Mucosa of descending colon (tissue), 3 donors: ENCODE results near the gene MASP1. TPM values are rescaled to one million over a fixed set of nuclear protein-coding genes. Genes with fewer than 3 reads are reported as not detected.

Experiments
- ATAC-seq: fragments of 200-7000 bp; cut with Tn5 transposase; one replicate; pipeline ENCODE4 v1.9.1; 2020; ENCODE audit warnings: mild to moderate bottlenecking, moderate library complexity
- DNase-seq, 3 donors: peaks; one replicate each; pipeline ENCODE4 v3.0.0-alpha.2; 2020
- H3K36me3 ChIP-seq: fragments of 200-600 bp; one replicate; pipeline ENCODE4 v1.8.0; 2021; ENCODE audit warnings: low read depth, mild to moderate bottlenecking
- H3K4me1 ChIP-seq: fragments of 200-600 bp; one replicate; pipeline ENCODE4 v1.8.0; 2021; ENCODE audit warnings: low read depth, mild to moderate bottlenecking
- H3K4me3 ChIP-seq: fragments of 200-600 bp; one replicate; pipeline ENCODE4 v1.8.0; 2021; ENCODE audit warnings: mild to moderate bottlenecking
- H3K9me3 ChIP-seq: fragments of 200-600 bp; one replicate; pipeline ENCODE4 v1.8.0; 2021; ENCODE audit warnings: mild to moderate bottlenecking
- CTCF ChIP-seq: fragments of 200-600 bp; IDR thresholded peaks from one replicate; pipeline ENCODE4 v1.8.0; 2022; ENCODE audit warnings: antibody characterized with exemption, mild to moderate bottlenecking
- intact Hi-C, 2 donors: fragments of 100-400 bp; cut with DNase I in 1 of 2; cut with micrococcal nuclease in 1 of 2; formaldehyde crosslinking; loops; one replicate each; pipeline versions ENCODE4 v1.11.0 to v1.11.1; 2022; cut with DNase I, micrococcal nuclease
- total RNA-seq, 3 donors: library from RNA; stranded (reverse); fragmentation: NEBNext Ultra II Directional in 2 of 3; extraction: Animal tissue kit (Norgen Biotek cat#: 25700) in 2 of 3; gene quantifications; one replicate each; pipeline versions ENCODE4 v1.2.1 to v1.2.4, GENCODE V29; 2021 to 2023
- donor health status: DM: no; HTN: no; CAD: no; lungs with moderate emphysema.
- donor health status: DM: no; HTN: no; CAD: no.
- donor health status: DM: no; HTN: yes; CAD: no.

The MASP1 gene
- total RNA-seq, 3 donors from 2014 or later: 4.5 to 70.1 (median 9.7) TPM

- H3K9me3 ChIP-seq: no peaks in the 10 kb centered on the region
- no peak for TF ChIP-seq CTCF
- no peak for DNase-seq
- no peak for ATAC-seq
- intact Hi-C loops: no loop called here
- no peaks in the 10 kb centered on the region for H3K4me1 ChIP-seq
- H3K36me3 ChIP-seq: no peaks in the 10 kb centered on the region
- no peak overlapping the region for H3K4me3 ChIP-seq
Observed at GRCh38 chr3:187211532-187212195, 79.9 kb downstream of the MASP1 start.

GRCh38 chr3:187210545-187211327 is 80.8 kb downstream of the MASP1 start:
- no peaks in the 10 kb centered on the region for H3K36me3 ChIP-seq
- H3K4me3 ChIP-seq: no peak overlapping the region
- H3K4me1 ChIP-seq: no peaks in the 10 kb centered on the region
- H3K9me3 ChIP-seq: no peaks in the 10 kb centered on the region
- no peak for TF ChIP-seq CTCF
- ATAC-seq (peak; percentile 19), DNase-seq (peak in 1 of 3 donors; percentile 10)
- intact Hi-C loops: no loop called here

- no peak for ATAC-seq
- intact Hi-C loops: no loop called here
- Histone ChIP-seq H3K36me3 (no peaks in the 10 kb centered on the region), H3K9me3 (no peaks in the 10 kb centered on the region), H3K4me1 (no peaks in the 10 kb centered on the region), H3K4me3 (no peak overlapping the region)
- DNase-seq: no peak
- no peak for TF ChIP-seq CTCF
Observed at GRCh38 chr3:187210091-187210490, 81.4 kb downstream of the MASP1 start.

- TF ChIP-seq CTCF: no peak
- intact Hi-C loops: no loop called here
- H3K9me3 ChIP-seq: no peaks in the 10 kb centered on the region
- DNase-seq (no peak), ATAC-seq (no peak)
- H3K4me1 ChIP-seq: no peaks in the 10 kb centered on the region
- H3K4me3 ChIP-seq: no peak overlapping the region
- H3K36me3 ChIP-seq: no peaks in the 10 kb centered on the region
Observed at GRCh38 chr3:187209491-187209890, 82.0 kb downstream of the MASP1 start.

- ATAC-seq: peak; percentile 12
Observed at GRCh38 chr3:187208159-187208558, 83.4 kb downstream of the MASP1 start.

More at GRCh38 chr3:187208159-187208558, 83.4 kb downstream of the MASP1 start:
- DNase-seq: no peak
- Histone ChIP-seq H3K4me1 (no peaks in the 10 kb centered on the region), H3K4me3 (no peak overlapping the region), H3K36me3 (no peaks in the 10 kb centered on the region), H3K9me3 (no peaks in the 10 kb centered on the region)
- no peak for TF ChIP-seq CTCF
- intact Hi-C loops: no loop called here
